Brain microvascular endothelial cell (primary cell): ENCODE results near the gene RANBP17.

Experiments used
- DNase-seq: peaks from one replicate; pipeline ENCODE4 v3.0.0-alpha.2; 2020
- H3K27ac ChIP-seq: fragments of 250-450 bp; sonication (Bioruptor Pico); 2 replicates; pipeline ENCODE4 v1.5.1; 2020; ENCODE audit warnings: mild to moderate bottlenecking, moderate library complexity
- H3K27me3 ChIP-seq: fragments of 250-450 bp; sonication (Bioruptor Pico); replicated peaks from 2 replicates; pipeline ENCODE4 v1.5.1; 2020; ENCODE audit warnings: mild to moderate bottlenecking
- H3K36me3 ChIP-seq: fragments of 250-450 bp; sonication (Bioruptor Pico); replicated peaks from 2 replicates; pipeline ENCODE4 v1.5.1; 2020; ENCODE audit warnings: mild to moderate bottlenecking
- H3K4me3 ChIP-seq: 2 replicates; pipeline ENCODE4 v1.5.1; 2011; ENCODE audit warnings: low read depth, mild to moderate bottlenecking, control low read depth, low read length, moderate library complexity
- in situ Hi-C: cut with HindIII; loops from 2 replicates; pipeline ENCODE4 v1.10.0; 2017; ENCODE audit warnings: low sequenced_read_pairs, low pct_ligation_motif_present
- TF ChIP-seq, protein P1 (sequence below): IDR thresholded peaks from 2 replicates; pipeline ENCODE4 v1.5.1; 2011; ENCODE audit warnings: low read depth, mild to moderate bottlenecking, moderate library complexity, low read length, control low read depth, inconsistent platforms; ENCODE audit errors: missing control alignments

Gene RANBP17

DNA sequence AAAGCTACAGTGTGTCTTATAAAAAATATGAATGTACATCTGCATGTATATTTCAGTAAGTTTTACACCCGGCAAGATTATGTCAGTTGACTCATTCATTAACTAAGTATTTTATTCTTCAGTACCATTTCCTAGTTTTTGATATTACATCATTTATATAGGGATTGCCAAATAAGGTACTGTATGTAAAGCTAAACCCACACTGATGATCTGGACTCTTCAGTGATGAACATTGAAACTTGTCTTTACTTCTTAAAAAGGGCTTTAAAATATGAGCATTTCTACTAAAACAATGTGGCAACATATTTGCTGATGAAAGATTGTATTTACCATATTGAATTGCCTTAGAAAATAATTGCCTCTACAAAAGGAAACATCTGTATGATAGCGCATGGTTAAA lies 295.5 kb downstream of the RANBP17 start:
- Histone ChIP-seq H3K36me3 (no peaks in the 10 kb centered on the region), H3K27ac (no peak overlapping the region), H3K4me3 (no peak overlapping the region), H3K27me3 (no peaks in the 10 kb centered on the region)
- in situ Hi-C loops: no loop called here
- TF ChIP-seq, protein P1, sequence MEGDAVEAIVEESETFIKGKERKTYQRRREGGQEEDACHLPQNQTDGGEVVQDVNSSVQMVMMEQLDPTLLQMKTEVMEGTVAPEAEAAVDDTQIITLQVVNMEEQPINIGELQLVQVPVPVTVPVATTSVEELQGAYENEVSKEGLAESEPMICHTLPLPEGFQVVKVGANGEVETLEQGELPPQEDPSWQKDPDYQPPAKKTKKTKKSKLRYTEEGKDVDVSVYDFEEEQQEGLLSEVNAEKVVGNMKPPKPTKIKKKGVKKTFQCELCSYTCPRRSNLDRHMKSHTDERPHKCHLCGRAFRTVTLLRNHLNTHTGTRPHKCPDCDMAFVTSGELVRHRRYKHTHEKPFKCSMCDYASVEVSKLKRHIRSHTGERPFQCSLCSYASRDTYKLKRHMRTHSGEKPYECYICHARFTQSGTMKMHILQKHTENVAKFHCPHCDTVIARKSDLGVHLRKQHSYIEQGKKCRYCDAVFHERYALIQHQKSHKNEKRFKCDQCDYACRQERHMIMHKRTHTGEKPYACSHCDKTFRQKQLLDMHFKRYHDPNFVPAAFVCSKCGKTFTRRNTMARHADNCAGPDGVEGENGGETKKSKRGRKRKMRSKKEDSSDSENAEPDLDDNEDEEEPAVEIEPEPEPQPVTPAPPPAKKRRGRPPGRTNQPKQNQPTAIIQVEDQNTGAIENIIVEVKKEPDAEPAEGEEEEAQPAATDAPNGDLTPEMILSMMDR: no peak
- DNase-seq: no peak

DNA sequence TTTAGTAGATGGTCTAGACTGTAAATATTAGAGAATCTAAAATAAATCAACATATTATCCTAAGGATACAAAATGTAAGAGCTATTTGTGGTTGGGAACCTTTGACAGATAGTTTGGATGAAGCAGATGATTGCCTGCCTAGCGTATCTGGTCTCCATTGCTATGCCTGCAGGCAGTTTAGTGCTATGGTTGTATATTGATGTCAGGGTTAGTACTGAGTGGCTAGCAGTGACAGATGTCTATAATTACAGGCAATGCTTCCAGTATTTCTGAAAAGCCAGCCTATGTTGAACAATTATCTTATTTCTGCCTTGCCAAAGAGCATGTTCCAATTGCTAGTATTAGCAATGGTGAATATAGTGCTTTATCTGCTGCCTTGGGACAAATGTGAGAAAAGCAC lies 296.0 kb downstream of the RANBP17 start:
- H3K36me3 ChIP-seq: no peaks in the 10 kb centered on the region
- no peak for DNase-seq
- in situ Hi-C loops: no loop called here
- H3K4me3 ChIP-seq: no peak overlapping the region
- H3K27me3 ChIP-seq: no peaks in the 10 kb centered on the region
- TF ChIP-seq, protein P1: no peak
- no peak overlapping the region for H3K27ac ChIP-seq

DNA sequence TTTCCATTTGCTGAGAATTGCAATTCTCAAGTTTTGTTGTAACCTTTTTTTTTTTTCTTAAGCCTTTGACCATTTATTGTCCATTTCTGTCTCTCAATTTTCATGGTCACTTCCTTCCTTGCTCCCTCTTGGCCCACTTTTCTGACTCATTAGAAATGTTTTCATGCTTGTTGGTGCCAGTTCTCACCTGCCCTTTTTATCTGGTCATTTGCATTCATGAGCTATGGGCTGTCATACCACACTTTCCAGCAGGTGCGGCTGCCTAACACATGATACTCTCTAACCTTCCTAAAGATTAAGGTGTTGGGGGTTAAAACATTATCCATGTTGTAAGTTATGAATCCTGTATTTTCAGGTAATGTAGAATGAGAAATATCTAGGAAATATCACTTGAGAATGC lies 296.8 kb downstream of the RANBP17 start:
- Histone ChIP-seq H3K27ac (no peak overlapping the region), H3K36me3 (no peaks in the 10 kb centered on the region), H3K4me3 (no peak overlapping the region), H3K27me3 (no peaks in the 10 kb centered on the region)
- in situ Hi-C loops: no loop called here
- no peak for DNase-seq
- TF ChIP-seq, protein P1: no peak

DNA sequence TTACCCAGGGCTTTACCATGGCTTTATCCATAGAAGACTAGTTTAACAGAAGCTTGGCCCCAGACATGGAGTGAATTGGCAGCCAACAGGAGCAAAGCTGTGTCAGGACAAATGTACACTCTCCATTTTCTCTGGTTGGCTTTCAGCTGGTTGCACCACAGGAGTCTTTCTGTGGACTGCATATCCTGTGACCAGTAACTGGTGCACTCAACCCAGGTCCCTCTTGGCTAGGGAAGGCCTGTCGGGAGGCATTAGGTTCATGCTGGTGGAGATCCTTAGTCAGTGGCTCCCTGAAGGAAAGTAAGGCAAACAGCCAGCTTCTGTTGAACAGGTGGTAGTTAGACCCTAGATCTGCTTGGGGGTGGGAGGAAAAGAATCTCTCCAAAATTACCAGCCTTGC lies 300.3 kb downstream of the RANBP17 start:
- Histone ChIP-seq H3K4me3 (no peak overlapping the region), H3K27me3 (no peaks in the 10 kb centered on the region), H3K36me3 (no peaks in the 10 kb centered on the region), H3K27ac (no peak overlapping the region)
- DNase-seq: no peak
- TF ChIP-seq, protein P1: no peak
- in situ Hi-C loops: no loop called here

DNA sequence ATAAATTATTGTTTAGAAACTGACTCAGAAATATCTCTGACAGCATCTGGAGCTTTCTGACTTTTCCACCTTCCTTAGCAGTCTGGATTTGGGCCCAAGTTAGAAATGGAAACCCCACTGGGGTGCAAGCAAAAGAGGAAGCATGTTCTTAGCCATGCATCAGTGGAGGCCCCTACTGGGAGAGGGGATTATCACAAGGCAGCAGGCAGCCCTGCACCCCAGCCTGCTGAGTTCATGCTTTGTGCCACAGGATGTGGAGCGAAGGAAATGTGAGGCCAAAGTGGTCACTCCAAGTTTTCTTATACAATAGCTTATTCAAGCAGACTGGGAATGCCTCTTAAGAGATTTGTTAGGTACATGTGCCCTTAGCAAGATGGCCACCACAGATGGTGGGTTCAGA lies 300.8 kb downstream of the RANBP17 start:
- DNase-seq: peak; percentile 53
- no peaks in the 10 kb centered on the region for H3K36me3 ChIP-seq
- no peak overlapping the region for H3K27ac ChIP-seq
- no peak overlapping the region for H3K4me3 ChIP-seq
- in situ Hi-C loops: no loop called here
- H3K27me3 ChIP-seq: no peaks in the 10 kb centered on the region
- TF ChIP-seq, protein P1: peak; percentile 82

DNA sequence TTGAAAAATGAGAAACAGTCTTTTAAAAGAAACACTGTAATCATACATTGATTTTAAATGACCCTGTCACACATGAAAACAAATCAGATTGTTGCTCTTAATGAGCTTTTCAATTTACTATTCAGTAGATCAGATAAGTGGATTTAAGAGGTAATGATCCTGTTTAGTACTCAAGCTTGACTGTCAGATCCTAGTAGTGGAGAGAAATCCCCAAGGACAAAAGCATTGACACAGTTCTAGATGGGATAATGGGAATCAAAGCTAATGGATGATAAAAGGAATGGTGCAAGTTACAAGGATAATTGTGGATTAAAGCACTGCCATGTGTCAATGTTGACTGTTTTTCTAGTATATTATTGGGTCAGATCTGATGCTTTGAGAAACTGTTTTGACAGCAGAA lies 304.9 kb downstream of the RANBP17 start:
- Histone ChIP-seq H3K4me3 (no peak overlapping the region), H3K36me3 (no peaks in the 10 kb centered on the region), H3K27ac (no peak overlapping the region), H3K27me3 (no peaks in the 10 kb centered on the region)
- in situ Hi-C loops: no loop called here
- TF ChIP-seq, protein P1: no peak
- DNase-seq: no peak
